Psoas muscle (tissue), 8 donors: ENCODE data around the gene DCDC1. TPM values are rescaled to one million over a fixed set of nuclear protein-coding genes. Genes with fewer than 3 reads are reported as not detected.

Experiments
- ATAC-seq, 4 donors: fragments of 200-7000 bp; cut with Tn5 transposase; one replicate each; pipeline ENCODE4 v1.9.1; 2020; ENCODE audit warnings: moderate library complexity in 3 of 4, mild to moderate bottlenecking in 2 of 4
- DNase-seq, 2 donors: peaks; one replicate each; pipeline ENCODE4 v3.0.0-alpha.2; 2020
- H3K27ac ChIP-seq: fragments of 200-600 bp; one replicate; pipeline ENCODE4 v1.8.0; 2022
- H3K27me3 ChIP-seq, 3 donors: fragments of 200-600 bp in 1 of 3; one replicate each; pipeline versions ENCODE4 v1.6.1 to v1.8.0; 2013 to 2022; ENCODE audit warnings: low read length in 2 of 3, mild to moderate bottlenecking in 2 of 3, moderate library complexity in 1 of 3; ENCODE audit not compliant: insufficient read depth in 3 of 3
- H3K36me3 ChIP-seq, 2 donors: fragments of 200-600 bp in 1 of 2; one replicate each; pipeline versions ENCODE4 v1.6.1 to v1.8.0; 2013 to 2022; ENCODE audit warnings: low read depth in 1 of 2, mild to moderate bottlenecking in 1 of 2, moderate library complexity in 1 of 2; ENCODE audit not compliant: insufficient read depth in 1 of 2
- H3K4me1 ChIP-seq: fragments of 200-600 bp; one replicate; pipeline ENCODE4 v1.8.0; 2022
- H3K4me3 ChIP-seq: fragments of 200-600 bp; one replicate; pipeline ENCODE4 v1.8.0; 2022; ENCODE audit warnings: mild to moderate bottlenecking
- H3K9me3 ChIP-seq: fragments of 200-600 bp; one replicate; pipeline ENCODE4 v1.8.0; 2022
- WGBS, 3 donors: extraction: QIAGEN DNeasy Blood & Tissue Kit; methylation state at CpG; one replicate each; pipeline versions ENCODE4 v1.1.6 to v1.1.7; 2013; 5-methylcytosine and 5-hydroxymethylcytosine counted together
- intact Hi-C, 2 donors: fragments of 100-400 bp; cut with DNase I; formaldehyde crosslinking; loops; one replicate each; pipeline versions ENCODE4 v1.11.0 to v1.14.2; 2022
- polyA plus RNA-seq, 3 donors: library from polyadenylated mRNA; stranded (reverse); fragments of 200-250 nt; gene quantifications; one replicate each; pipeline ENCODE4 v1.2.3, GENCODE V29; 2013
- total RNA-seq, 4 donors: library from RNA; stranded (reverse); fragmentation: NEBNext Ultra II Directional in 2 of 4; extraction: Animal tissue kit (Norgen Biotek cat#: 25700) in 2 of 4; gene quantifications; one replicate each; pipeline versions ENCODE4 v1.2.1 to v1.2.4, GENCODE V29; 2021 to 2023
- TF ChIP-seq, protein P1 (sequence below): fragments of 200-600 bp; IDR thresholded peaks from one replicate; pipeline ENCODE4 v1.8.0; 2022; ENCODE audit warnings: antibody characterized with exemption
- donor health status: healthy with polysubstance abuse.
- donor health status: DM: no; HTN: no; CAD: no; lungs with moderate emphysema.
- donor health status: Bipolar disorder and iron deficiency.
- donor health status: healthy.
- donor health status: DM: yes; HTN: yes; CAD: no.
- donor health status: DM: no; HTN: no; CAD: no.
- donor health status: DM: no; HTN: no; CAD: no.
- donor health status: DM: yes; HTN: yes; CAD: no.

The DCDC1 gene
- total and polyA plus RNA-seq, 7 donors = not detected

GRCh38 chr11:31114442-31114841, 255.1 kb downstream of the DCDC1 start:
- Histone ChIP-seq H3K27me3 (peaks cover 0 to 1% (median 0%) of the 10 kb centered on the region in 3 donors), H3K27ac (no peak overlapping the region), H3K4me3 (no peak overlapping the region), H3K9me3 (no peaks in the 10 kb centered on the region), H3K4me1 (no peaks in the 10 kb centered on the region), H3K36me3 (no peaks in the 10 kb centered on the region)
- intact Hi-C loops = no loop called here
- TF ChIP-seq, protein P1, sequence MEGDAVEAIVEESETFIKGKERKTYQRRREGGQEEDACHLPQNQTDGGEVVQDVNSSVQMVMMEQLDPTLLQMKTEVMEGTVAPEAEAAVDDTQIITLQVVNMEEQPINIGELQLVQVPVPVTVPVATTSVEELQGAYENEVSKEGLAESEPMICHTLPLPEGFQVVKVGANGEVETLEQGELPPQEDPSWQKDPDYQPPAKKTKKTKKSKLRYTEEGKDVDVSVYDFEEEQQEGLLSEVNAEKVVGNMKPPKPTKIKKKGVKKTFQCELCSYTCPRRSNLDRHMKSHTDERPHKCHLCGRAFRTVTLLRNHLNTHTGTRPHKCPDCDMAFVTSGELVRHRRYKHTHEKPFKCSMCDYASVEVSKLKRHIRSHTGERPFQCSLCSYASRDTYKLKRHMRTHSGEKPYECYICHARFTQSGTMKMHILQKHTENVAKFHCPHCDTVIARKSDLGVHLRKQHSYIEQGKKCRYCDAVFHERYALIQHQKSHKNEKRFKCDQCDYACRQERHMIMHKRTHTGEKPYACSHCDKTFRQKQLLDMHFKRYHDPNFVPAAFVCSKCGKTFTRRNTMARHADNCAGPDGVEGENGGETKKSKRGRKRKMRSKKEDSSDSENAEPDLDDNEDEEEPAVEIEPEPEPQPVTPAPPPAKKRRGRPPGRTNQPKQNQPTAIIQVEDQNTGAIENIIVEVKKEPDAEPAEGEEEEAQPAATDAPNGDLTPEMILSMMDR = no peak
- DNase-seq (no peak), ATAC-seq (no peak)
- 67 to 73% (median 69%) methylated on average over 2 of the region's 2 CpGs for WGBS, 3 donors

DNA sequence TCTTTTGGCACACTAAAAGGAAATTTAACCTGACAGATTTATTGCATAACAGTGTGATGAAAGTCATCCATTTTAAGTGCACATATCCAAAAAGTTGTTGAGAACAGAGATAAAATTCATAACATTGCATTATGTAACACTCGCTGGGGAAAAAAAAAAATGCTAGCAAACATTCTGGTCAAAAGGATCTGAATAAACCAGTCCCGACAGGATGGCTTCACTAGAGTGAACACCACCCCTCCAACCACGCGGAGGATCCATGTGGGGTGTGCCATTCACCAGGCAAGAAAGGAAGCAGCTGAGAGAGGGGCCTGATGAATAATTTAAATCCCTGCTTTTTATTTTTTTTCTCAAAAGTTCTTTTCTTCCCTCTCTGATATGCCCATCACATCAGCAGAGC, 258.7 kb downstream of the DCDC1 start:
- Histone ChIP-seq H3K4me3 (no peak overlapping the region), H3K9me3 (no peaks in the 10 kb centered on the region), H3K27ac (no peak overlapping the region), H3K27me3 (peaks cover 0 to 1% (median 0%) of the 10 kb centered on the region in 3 donors), H3K36me3 (no peaks in the 10 kb centered on the region), H3K4me1 (no peaks in the 10 kb centered on the region)
- DNase-seq (no peak), ATAC-seq (no peak)
- TF ChIP-seq, protein P1 = no peak
- intact Hi-C loops = no loop called here
- WGBS, 3 donors = 69 to 70% (median 70%) methylated on average over 4 of the region's 4 CpGs

DNA sequence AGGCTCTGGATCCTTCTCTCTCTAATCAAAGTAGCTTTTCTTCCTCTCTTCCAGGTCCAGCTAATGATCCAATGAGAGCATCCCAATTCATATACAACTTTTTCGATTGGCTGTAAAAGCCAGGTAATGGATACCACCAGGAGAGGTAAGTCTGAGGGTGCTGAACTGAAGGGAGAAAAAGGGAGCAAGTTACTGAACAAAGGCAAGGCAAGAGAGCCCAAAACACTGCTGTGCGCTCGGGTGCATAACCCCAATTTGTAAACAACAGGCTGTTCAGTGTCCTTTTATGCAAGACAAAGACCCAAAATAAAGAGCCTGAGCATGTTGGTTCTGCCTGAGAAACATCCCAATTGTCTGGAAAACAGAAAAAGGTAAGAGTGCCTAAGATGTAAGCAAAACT, 260.1 kb downstream of the DCDC1 start:
- peaks cover 0 to 1% (median 0%) of the 10 kb centered on the region in 3 donors for H3K27me3 ChIP-seq
- H3K9me3 ChIP-seq = no peaks in the 10 kb centered on the region
- intact Hi-C loops = loop anchor here (5.0 to 10.0 kb wide), 2 partner anchors 763 to 1065 kb away; no protein-coding TSS in a partner anchor
- TF ChIP-seq, protein P1 = no peak
- no peaks in the 10 kb centered on the region for H3K36me3 ChIP-seq
- no peak overlapping the region for H3K27ac ChIP-seq
- ATAC-seq = no peak
- WGBS, 3 donors = 82 to 85% (median 84%) methylated on average over 3 of the region's 3 CpGs
- no peak overlapping the region for H3K4me3 ChIP-seq
- no peaks in the 10 kb centered on the region for H3K4me1 ChIP-seq
- no peak for DNase-seq

DNA sequence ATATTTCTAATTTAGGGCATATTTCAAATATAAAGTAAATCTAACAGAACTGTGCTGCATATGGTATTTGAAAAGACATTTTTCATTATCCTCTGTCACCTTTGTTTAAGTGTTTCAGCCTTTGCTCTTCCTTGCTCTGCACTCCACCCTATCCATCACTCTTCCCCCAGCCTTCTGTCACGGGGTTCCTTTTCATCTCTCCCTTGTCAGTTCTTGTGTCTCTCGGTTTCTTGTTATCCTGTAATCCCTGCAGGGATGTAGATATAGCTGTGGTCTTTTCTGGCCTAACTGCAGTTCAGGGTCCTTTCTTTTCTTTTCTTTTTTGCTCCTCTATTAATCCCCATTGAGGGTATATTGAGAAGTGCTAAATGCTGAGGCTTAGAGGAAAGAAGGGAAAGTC, 261.9 kb downstream of the DCDC1 start:
- Histone ChIP-seq H3K9me3 (no peaks in the 10 kb centered on the region), H3K36me3 (no peaks in the 10 kb centered on the region), H3K4me1 (no peaks in the 10 kb centered on the region), H3K27me3 (no peaks in the 10 kb centered on the region), H3K27ac (no peak overlapping the region), H3K4me3 (no peak overlapping the region)
- TF ChIP-seq, protein P1 = no peak
- DNase-seq (no peak), ATAC-seq (no peak)
- intact Hi-C loops = loop anchor here (5.0 to 10.0 kb wide), 2 partner anchors 765 to 1067 kb away; no protein-coding TSS in a partner anchor
- 32 to 59% (median 43%) methylated on average over 2 of the region's 2 CpGs for WGBS, 3 donors

DNA sequence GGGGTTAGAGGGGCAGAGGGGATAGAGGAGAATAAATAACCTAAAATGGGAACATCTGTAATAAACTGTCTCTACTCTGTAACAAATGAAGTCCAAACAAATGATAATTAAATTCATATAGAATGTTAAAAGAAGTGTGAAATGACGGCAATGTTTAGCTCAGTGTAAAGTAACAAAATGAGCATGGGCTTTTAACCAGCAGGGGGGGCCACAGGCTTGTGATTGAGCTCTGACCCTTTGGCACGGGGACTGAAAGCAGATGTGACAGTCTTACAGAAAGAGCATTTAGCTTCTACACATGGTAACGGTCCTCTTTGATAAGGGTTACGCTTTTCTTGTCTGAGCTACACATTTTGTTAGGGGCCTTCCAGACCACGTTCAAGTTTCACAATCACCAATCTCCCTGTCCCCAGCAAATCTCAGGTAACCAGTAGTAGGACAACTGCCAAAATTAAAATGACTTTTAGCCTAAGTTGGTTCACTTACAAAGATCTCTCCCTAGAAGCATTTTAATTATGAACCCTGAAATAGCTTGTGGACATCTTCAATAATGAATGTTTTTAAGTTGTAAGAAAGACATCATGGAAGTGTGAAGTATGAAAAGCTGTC, 262.5 kb downstream of the DCDC1 start:
- ATAC-seq (peak in 2 of 4 donors; percentile 51 to 79), DNase-seq (peak; percentile 17 to 59)
- H3K27ac ChIP-seq = no peak overlapping the region
- H3K27me3 ChIP-seq = no peaks in the 10 kb centered on the region
- TF ChIP-seq, protein P1 = peak; percentile 47
- H3K4me3 ChIP-seq = no peak overlapping the region
- H3K36me3 ChIP-seq = no peaks in the 10 kb centered on the region
- no peaks in the 10 kb centered on the region for H3K4me1 ChIP-seq
- intact Hi-C loops = loop anchor here (5.0 to 10.0 kb wide), 2 partner anchors 765 to 1068 kb away; no protein-coding TSS in a partner anchor
- WGBS, 3 donors = 4 to 6% (median 5%) methylated on average over 5 of the region's 5 CpGs
- no peaks in the 10 kb centered on the region for H3K9me3 ChIP-seq
